ES-I3 (cell line): ENCODE results near the gene ARHGEF19.
"Not testable (repeated sequence)": the region's sequence is repeated elsewhere in the genome, so short reads cannot be mapped to it uniquely, and the experiment has no call there.

Experiments
- H3K36me3 ChIP-seq: 2 replicates; pipeline ENCODE4 v1.6.1; 2013; ENCODE audit warnings: mild to moderate bottlenecking, low read length, control low read depth, moderate library complexity; ENCODE audit not compliant: insufficient read depth
- H3K4me1 ChIP-seq: 2 replicates; pipeline ENCODE4 v1.6.1; 2013; ENCODE audit warnings: mild to moderate bottlenecking, control low read depth, low read length; ENCODE audit not compliant: insufficient read depth
- H3K9ac ChIP-seq: 2 replicates; pipeline ENCODE4 v1.6.1; 2013; ENCODE audit warnings: low read depth, mild to moderate bottlenecking, low read length, moderate library complexity
- H3K9me3 ChIP-seq: 2 replicates; pipeline ENCODE4 v1.6.1; 2013; ENCODE audit warnings: mild to moderate bottlenecking, low read length, moderate library complexity; ENCODE audit not compliant: control insufficient read depth, insufficient read depth

ARHGEF19 gene

GRCh38 chr1:16207318-16208269 lies 4.9 kb downstream of the ARHGEF19 start:
- no peaks in the 10 kb centered on the region for H3K36me3 ChIP-seq
- no peaks in the 10 kb centered on the region for H3K9me3 ChIP-seq
- no peaks in the 10 kb centered on the region; the same call in 1 of the 2 replicates for H3K4me1 ChIP-seq
- H3K9ac ChIP-seq: peak overlapping the region; percentile 83

GRCh38 chr1:16206547-16207317 lies 5.7 kb downstream of the ARHGEF19 start:
- H3K36me3 ChIP-seq: no peaks in the 10 kb centered on the region
- H3K4me1 ChIP-seq: no peaks in the 10 kb centered on the region; the same call in 1 of the 2 replicates
- no peaks in the 10 kb centered on the region for H3K9me3 ChIP-seq
- H3K9ac ChIP-seq: peak overlapping the region; percentile 83

GRCh38 chr1:16205891-16206546 lies 6.4 kb downstream of the ARHGEF19 start:
- peak overlapping the region; percentile 77 for H3K9ac ChIP-seq
- no peaks in the 10 kb centered on the region for H3K9me3 ChIP-seq
- H3K4me1 ChIP-seq: no peaks in the 10 kb centered on the region; the same call in 1 of the 2 replicates
- no peaks in the 10 kb centered on the region for H3K36me3 ChIP-seq

DNA sequence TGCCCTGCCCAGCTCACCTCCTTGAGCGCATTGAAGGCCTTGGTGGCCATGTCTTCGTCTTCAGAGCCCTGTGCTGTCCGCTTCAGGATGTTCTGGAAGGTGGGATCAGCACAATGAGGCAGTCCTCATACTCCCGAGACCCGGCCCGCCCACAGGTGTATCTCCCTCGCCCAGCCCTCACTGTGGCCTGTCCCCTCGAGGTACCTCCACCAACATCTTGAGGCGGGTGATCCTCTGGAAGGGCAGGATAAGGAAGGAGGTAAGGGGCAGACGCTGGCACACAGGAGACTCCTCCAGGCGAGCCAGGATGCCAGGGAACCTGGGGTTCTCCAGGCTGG lies 7.1 kb downstream of the ARHGEF19 start:
- no peaks in the 10 kb centered on the region for H3K9me3 ChIP-seq
- H3K4me1 ChIP-seq: no peaks in the 10 kb centered on the region; the same call in 1 of the 2 replicates
- H3K36me3 ChIP-seq: no peaks in the 10 kb centered on the region
- H3K9ac ChIP-seq: no peak overlapping the region

DNA sequence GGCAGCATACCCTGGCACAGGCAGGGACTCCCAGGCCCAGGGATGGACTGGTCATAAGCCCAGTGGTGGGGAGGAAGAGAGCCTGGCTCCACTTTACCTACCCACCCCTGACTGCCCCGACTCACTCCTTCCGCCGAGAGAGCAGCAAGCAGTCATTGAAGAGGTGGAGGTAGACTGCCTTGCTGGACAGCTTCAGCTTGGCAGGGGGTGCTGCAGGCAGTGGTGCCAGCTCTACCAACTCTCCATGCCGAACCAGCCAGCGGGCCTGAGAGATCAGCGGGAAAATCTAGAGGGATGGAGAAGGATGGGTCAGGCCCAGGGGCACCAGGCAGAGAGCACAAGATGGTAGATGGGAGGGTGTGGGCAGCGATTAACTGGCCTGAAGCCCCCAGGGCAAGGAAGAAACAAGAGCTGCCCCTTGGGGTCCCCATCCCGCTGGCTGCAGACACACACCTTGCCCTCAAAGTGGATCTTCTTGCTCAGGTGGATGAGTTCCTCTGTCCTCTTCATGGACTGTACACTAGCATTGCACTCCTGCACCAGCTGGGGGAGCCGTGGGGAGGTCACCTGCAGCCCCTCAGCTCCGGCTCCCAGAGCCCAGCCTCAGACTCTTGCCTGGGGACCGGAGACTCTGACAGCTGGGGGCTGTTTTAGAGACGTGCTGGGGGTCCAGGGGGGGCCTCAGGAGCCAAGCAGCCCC lies 7.7 kb downstream of the ARHGEF19 start:
- Histone ChIP-seq H3K9ac (no peak overlapping the region), H3K4me1 (no peaks in the 10 kb centered on the region; the same call in 1 of the 2 replicates), H3K9me3 (no peaks in the 10 kb centered on the region), H3K36me3 (no peaks in the 10 kb centered on the region)

GRCh38 chr1:16204216-16204615 lies 8.2 kb downstream of the ARHGEF19 start:
- H3K36me3 ChIP-seq: no peaks in the 10 kb centered on the region
- H3K4me1 ChIP-seq: no peaks in the 10 kb centered on the region; the same call in 1 of the 2 replicates
- H3K9me3 ChIP-seq: no peaks in the 10 kb centered on the region
- H3K9ac ChIP-seq: no peak overlapping the region

DNA sequence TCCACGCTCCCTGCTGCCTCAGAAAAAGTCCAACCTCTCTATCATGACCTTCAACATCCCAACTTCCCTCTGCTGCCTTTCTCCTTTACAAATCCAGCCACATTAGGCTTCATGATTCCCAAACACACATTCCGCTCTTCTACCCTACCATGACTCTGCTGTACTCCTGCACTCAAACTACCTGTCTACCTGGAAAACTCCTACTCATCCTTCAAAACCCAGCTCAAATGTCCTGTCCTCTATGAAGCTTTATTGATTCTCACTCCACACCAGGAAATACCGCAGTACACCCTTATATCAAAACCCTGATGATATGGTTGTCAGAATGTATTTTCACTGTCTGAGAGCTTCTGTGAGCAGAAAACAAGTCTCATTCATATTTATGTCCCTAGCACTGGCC lies 8.9 kb downstream of the ARHGEF19 start:
- Histone ChIP-seq H3K9me3 (no peaks in the 10 kb centered on the region), H3K36me3 (no peaks in the 10 kb centered on the region), H3K9ac (no peak overlapping the region), H3K4me1 (no peaks in the 10 kb centered on the region; the same call in 1 of the 2 replicates)

- Histone ChIP-seq H3K9me3 (no peaks in the 10 kb centered on the region), H3K9ac (no peak overlapping the region), H3K36me3 (no peaks in the 10 kb centered on the region), H3K4me1 (no peaks in the 10 kb centered on the region)
Measured at GRCh38 chr1:16202281-16203210, 9.9 kb downstream of the ARHGEF19 start.

- Histone ChIP-seq H3K9ac (no peak overlapping the region), H3K9me3 (no peaks in the 10 kb centered on the region), H3K4me1 (no peaks in the 10 kb centered on the region), H3K36me3 (no peaks in the 10 kb centered on the region)
Measured at GRCh38 chr1:16199700-16200099, 12.8 kb downstream of the ARHGEF19 start.

DNA sequence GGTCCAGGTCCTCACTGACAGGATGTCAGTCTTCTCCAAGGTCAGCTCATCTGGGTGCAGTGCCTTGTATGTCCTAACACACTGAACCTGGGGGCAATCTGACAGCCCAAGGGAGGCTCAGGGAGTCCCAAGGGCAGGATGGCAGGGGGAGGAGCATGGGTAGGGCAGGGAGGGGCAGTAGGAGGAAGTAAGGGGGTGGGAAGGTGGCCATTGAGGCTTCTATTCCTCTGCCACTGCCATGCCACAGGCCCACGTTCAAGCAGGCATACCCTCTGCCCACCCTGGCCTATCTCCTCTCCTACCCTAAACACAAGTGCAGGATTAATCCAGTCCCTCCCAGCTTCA lies 13.3 kb downstream of the ARHGEF19 start:
- Histone ChIP-seq H3K36me3 (no peaks in the 10 kb centered on the region), H3K9me3 (no peaks in the 10 kb centered on the region), H3K9ac (no peak overlapping the region)

DNA sequence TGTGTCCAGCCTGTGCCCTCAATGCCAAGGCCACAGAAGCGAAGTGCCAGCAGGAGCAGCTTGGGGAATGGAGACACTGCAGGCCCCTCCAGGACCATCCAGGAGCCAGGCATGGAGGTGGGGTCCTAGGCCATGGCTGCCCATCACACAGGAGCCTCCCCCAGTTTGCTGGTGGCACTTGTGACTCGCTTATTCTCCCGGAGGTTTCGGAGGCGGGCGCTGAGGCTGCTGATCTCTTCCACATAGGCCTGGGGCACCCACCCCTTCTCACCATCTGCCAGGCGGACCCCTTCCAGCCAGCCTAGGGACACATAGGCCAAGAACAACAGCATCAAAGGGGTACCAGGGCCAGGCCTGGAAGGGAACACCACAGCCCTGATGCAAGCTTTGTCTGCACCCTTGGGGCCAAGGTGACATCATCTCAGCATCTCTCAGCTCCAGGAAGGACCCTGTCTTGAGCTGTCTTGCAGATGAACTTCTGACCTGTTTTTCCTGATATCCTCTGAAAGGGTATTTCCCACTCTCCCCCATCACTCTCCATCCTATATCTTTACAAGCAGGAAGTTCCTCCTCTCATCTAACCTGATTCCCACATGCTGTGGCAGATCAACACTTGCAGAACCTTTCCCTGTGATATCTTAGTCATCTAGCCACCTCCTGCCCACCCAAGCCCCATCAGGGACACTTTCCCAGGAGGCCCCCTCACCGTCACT lies 13.9 kb downstream of the ARHGEF19 start:
- Histone ChIP-seq H3K9ac (no peak overlapping the region), H3K4me1 (no peaks in the 10 kb centered on the region), H3K36me3 (no peaks in the 10 kb centered on the region), H3K9me3 (no peaks in the 10 kb centered on the region)

More for the DNA sequence above, 13.3 kb downstream of the ARHGEF19 start:
- H3K4me1 ChIP-seq: no peaks in the 10 kb centered on the region

GRCh38 chr1:16196874-16197273 lies 15.6 kb downstream of the ARHGEF19 start:
- H3K9ac ChIP-seq: no peak overlapping the region
- H3K9me3 ChIP-seq: no peaks in the 10 kb centered on the region
- no peaks in the 10 kb centered on the region for H3K4me1 ChIP-seq
- no peaks in the 10 kb centered on the region for H3K36me3 ChIP-seq

- H3K9ac ChIP-seq, H3K9me3 ChIP-seq, H3K36me3 ChIP-seq, H3K4me1 ChIP-seq: not testable (repeated sequence)
Measured at GRCh38 chr1:16196139-16196538, 16.3 kb downstream of the ARHGEF19 start.
